HG03139 (cell line): ENCODE data around the gene CCDC159.
"Not testable (repeated sequence)": the region's sequence is repeated elsewhere in the genome, so short reads cannot be mapped to it uniquely, and the experiment has no call there.

ENCODE experiments used
- ATAC-seq: cut with Tn5 transposase; IDR thresholded peaks from one replicate; pipeline ENCODE4 v1.9.1; 2021; ENCODE audit not compliant: unreplicated experiment

Gene CCDC159

GRCh38 chr19:11364935-11365334, 18.6 kb downstream of the CCDC159 start:
- no peak for ATAC-seq

- no peak for ATAC-seq
Measured at GRCh38 chr19:11365557-11366117, 19.3 kb downstream of the CCDC159 start.

- ATAC-seq, result no peak
Measured at GRCh38 chr19:11367528-11367927, 21.2 kb downstream of the CCDC159 start.

GRCh38 chr19:11370744-11371143, 24.4 kb downstream of the CCDC159 start:
- ATAC-seq, result no peak

GRCh38 chr19:11373166-11373884, 27.0 kb downstream of the CCDC159 start:
- ATAC-seq, result no peak

- no peak for ATAC-seq
Measured at GRCh38 chr19:11373885-11374432, 27.6 kb downstream of the CCDC159 start.

GRCh38 chr19:11374433-11375142, 28.3 kb downstream of the CCDC159 start, which contains the start of gene SWSAP1:
SWSAP1 (plus strand) TSS chr19:11374666; CDS start chr19:11374681, 15 bp downstream.
- ATAC-seq, result peak; percentile 81

- ATAC-seq, result no peak
Measured at GRCh38 chr19:11375143-11375948, 29.0 kb downstream of the CCDC159 start.

- ATAC-seq, result no peak
Measured at GRCh38 chr19:11377237-11377636, 30.9 kb downstream of the CCDC159 start.

GRCh38 chr19:11377756-11378155, 31.4 kb downstream of the CCDC159 start:
- ATAC-seq, result no peak

- ATAC-seq, result no peak
Measured at GRCh38 chr19:11378319-11379189, 32.2 kb downstream of the CCDC159 start.

- not testable (repeated sequence) for ATAC-seq
Measured at GRCh38 chr19:11379269-11379845, 33.0 kb downstream of the CCDC159 start.

- no peak for ATAC-seq
Measured at GRCh38 chr19:11379857-11380350, 33.6 kb downstream of the CCDC159 start.

GRCh38 chr19:11380653-11381537, 34.6 kb downstream of the CCDC159 start:
- ATAC-seq, result peak; percentile 64

- no peak for ATAC-seq
Measured at GRCh38 chr19:11382898-11383705, 36.8 kb downstream of the CCDC159 start.

- no peak for ATAC-seq
Measured at GRCh38 chr19:11383706-11384048, 37.4 kb downstream of the CCDC159 start.

- ATAC-seq, result no peak
Measured at GRCh38 chr19:11384778-11385129, 38.4 kb downstream of the CCDC159 start.
